ENCODE data around the gene ZNF527.

- TF ChIP-seq, protein P1, sequence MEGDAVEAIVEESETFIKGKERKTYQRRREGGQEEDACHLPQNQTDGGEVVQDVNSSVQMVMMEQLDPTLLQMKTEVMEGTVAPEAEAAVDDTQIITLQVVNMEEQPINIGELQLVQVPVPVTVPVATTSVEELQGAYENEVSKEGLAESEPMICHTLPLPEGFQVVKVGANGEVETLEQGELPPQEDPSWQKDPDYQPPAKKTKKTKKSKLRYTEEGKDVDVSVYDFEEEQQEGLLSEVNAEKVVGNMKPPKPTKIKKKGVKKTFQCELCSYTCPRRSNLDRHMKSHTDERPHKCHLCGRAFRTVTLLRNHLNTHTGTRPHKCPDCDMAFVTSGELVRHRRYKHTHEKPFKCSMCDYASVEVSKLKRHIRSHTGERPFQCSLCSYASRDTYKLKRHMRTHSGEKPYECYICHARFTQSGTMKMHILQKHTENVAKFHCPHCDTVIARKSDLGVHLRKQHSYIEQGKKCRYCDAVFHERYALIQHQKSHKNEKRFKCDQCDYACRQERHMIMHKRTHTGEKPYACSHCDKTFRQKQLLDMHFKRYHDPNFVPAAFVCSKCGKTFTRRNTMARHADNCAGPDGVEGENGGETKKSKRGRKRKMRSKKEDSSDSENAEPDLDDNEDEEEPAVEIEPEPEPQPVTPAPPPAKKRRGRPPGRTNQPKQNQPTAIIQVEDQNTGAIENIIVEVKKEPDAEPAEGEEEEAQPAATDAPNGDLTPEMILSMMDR (IDR thresholded peaks at IDR 0.05), result no peak
- TF ChIP-seq POLR2A (IDR thresholded peaks at IDR 0.05), result no peak
- no peak for TF ChIP-seq POLR2AphosphoS5 (IDR thresholded peaks at IDR 0.05)
- no peak for TF ChIP-seq EP300 (IDR thresholded peaks at IDR 0.05)
These were observed 22.8 kb upstream of the ZNF527 start for GRCh38 chr19:37348060-37348459.
